IPS-18c (cell line): ENCODE data around the gene PXMP4.
"Not testable (repeated sequence)": the region's sequence is repeated elsewhere in the genome, so short reads cannot be mapped to it uniquely, and the experiment has no call there.

ENCODE experiments used
- H3K4me3 ChIP-seq: 2 replicates; pipeline ENCODE4 v1.7.0; 2013; ENCODE audit warnings: low read depth, mild to moderate bottlenecking, low read length, moderate library complexity; ENCODE audit not compliant: insufficient read depth
- H3K9me3 ChIP-seq: one replicate; pipeline ENCODE4 v1.6.1; 2013; ENCODE audit warnings: mild to moderate bottlenecking, low read length, moderate library complexity; ENCODE audit not compliant: control insufficient read depth, insufficient read depth

PXMP4 gene, protein sequence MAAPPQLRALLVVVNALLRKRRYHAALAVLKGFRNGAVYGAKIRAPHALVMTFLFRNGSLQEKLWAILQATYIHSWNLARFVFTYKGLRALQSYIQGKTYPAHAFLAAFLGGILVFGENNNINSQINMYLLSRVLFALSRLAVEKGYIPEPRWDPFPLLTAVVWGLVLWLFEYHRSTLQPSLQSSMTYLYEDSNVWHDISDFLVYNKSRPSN

DNA sequence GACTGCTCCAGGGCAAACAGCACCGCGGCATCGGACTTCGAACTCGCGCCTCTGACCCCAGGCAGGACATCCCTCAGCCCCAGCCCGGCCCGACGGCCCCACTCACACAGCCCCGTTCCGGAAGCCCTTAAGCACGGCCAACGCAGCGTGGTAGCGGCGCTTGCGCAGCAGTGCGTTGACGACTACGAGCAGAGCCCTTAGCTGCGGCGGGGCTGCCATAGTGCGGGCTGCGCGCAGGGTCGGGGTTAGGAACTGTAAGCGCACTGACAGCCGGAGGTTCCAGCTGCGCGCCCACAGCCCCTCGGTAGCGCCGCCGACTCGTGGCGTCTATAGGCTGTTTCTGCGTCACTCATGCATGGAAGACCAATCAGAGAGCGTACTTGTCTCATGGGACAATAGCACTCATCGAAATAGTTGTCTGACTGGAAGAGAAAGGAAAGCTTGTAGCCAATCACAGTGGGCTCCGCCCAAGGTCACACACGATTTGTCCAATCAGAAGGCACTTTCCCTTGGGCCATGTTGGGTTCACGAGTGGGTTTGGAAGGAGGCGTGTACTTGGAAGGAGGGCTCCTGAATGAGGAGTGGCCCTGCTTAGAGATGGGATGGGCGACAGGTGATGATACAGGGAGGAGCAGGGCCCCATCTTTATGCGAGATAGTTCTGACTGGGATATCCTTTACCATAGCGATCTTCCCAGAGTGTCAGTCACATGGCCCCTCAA lies at the start of gene PXMP4:
Gene PXMP4, minus strand, starts transcription at position 322 of the 721 bp plus-strand sequence. Its CDS starts 103 bp downstream, at position 219.
- Histone ChIP-seq H3K4me3 (peak within 1 kb of the TSS; percentile 55), H3K9me3 (peaks cover 3% of the 10 kb centered on the region)

GRCh38 chr20:33769043-33769442 lies 48.9 kb upstream of the PXMP4 start:
- H3K9me3 ChIP-seq: no peaks in the 10 kb centered on the region
- no peak overlapping the region for H3K4me3 ChIP-seq

- Histone ChIP-seq H3K4me3 (no peak overlapping the region), H3K9me3 (no peaks in the 10 kb centered on the region)
These were observed 47.6 kb upstream of the PXMP4 start for GRCh38 chr20:33767777-33768138.

GRCh38 chr20:33766686-33767085 lies 46.6 kb upstream of the PXMP4 start:
- Histone ChIP-seq H3K4me3 (no peak overlapping the region), H3K9me3 (no peaks in the 10 kb centered on the region)

DNA sequence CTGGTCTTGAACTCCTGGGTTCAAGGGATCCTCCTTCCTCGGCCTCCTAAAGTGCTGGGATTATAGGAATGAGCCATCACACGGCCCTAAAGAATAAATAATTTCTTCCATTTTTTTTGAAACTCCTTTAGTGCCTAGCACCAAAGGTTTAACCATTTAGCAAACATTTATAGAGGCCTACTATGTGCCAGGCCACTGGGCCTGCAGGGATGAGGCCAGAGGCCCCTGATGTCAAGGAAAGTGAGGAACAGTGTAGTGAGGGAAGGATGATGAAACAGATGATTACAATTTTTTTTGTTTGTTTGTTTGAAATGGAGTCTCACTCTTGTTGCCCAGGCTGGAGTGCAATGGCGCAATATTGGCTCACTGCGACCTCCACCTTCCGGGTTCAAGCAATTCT lies 45.5 kb upstream of the PXMP4 start:
- no peak overlapping the region for H3K4me3 ChIP-seq
- no peaks in the 10 kb centered on the region for H3K9me3 ChIP-seq

DNA sequence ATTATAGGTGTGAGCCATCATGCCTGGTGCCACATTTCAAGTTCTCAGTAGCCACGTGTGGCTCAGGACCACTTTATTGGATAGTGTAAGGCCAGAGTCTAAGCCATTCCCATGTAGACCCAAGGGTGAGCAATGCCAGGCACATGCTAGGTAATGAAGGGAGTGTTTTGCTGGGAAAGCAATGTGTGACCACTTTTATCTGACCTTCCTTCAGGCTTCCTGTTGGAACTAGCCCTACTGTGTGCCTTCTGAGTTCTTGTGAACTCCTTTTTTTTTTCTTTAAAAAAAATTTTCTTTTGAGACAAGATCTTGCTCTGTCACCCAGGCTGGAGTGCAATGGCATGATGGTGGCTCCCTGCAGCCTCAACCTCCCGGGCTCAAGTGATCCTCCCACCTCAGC lies 45.0 kb upstream of the PXMP4 start:
- Histone ChIP-seq H3K9me3 (no peaks in the 10 kb centered on the region), H3K4me3 (no peak overlapping the region)

GRCh38 chr20:33761698-33762250 lies 41.7 kb upstream of the PXMP4 start:
- Histone ChIP-seq H3K9me3 (no peaks in the 10 kb centered on the region), H3K4me3 (no peak overlapping the region)

DNA sequence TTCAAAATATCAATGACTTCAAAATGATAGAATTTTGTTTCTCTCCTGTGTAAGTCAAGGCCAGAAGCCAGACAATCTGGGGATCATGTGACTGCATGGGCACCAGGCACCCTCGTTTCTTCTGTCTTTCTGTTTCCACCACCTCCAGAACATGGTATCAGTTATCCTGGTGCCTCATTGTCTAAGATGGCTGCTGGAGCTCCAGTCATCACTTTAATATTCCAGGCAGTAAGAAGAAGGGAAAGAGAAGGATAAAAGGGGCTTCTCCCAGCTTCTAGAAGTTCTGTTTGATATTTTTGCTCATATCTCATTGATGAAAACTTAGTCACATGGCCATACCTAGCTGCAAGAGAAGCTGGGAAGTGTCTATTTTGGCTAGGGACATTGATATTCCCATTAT lies 37.3 kb upstream of the PXMP4 start:
- H3K4me3 ChIP-seq: no peak overlapping the region
- H3K9me3 ChIP-seq: no peaks in the 10 kb centered on the region

GRCh38 chr20:33757046-33757445 lies 36.9 kb upstream of the PXMP4 start:
- H3K9me3 ChIP-seq: no peaks in the 10 kb centered on the region
- no peak overlapping the region for H3K4me3 ChIP-seq

DNA sequence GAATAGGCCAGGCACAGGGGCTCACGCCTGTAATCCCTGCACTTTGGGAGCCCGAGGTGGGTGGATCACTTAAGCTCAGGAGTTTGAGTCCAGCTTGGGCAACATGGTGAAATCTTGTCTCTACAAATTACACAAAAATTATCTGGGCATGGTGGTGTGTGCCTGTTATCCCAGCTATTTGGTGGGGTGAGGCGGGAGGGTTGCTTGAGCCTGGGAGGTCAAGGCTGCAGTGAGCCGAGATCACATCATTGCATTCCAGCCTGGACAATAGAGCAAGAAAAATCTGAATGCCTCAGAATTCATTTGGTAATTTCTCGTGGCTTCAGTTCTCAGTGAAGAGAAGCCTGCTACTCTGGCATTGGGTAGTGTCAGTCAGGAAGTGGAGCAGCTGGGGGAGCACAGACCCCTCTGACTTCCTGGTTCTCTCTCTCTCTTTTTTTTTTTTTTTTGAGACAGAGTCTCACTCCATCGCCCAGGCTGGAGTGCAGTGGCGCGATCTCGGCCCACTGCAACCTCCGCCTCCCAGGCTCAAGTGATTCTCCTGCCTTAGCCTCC lies 35.9 kb upstream of the PXMP4 start:
- H3K9me3 ChIP-seq: not testable (repeated sequence)

GRCh38 chr20:33753763-33754162 lies 33.7 kb upstream of the PXMP4 start:
- Histone ChIP-seq H3K4me3 (no peak overlapping the region), H3K9me3 (no peaks in the 10 kb centered on the region)

More for the DNA sequence above, 35.9 kb upstream of the PXMP4 start:
- not testable (repeated sequence) for H3K4me3 ChIP-seq

DNA sequence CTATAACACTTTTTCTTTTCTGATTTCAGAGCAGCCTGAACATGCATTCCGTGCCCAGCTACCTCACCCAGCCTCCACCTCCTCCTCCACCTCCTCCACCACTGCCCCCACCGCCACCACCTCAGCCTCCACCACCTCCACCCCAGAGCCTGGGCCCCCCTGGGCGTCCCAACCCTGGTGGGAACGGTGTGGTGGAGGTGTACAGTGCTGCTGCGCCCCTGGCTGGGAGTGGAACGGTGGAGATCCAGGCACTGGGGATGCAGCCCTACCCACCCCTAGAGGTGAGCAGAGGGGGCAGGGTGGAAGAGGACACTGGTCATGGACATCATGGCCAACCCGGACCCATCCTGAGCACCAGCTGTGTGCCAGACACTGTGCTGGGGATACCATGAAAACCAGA lies 33.0 kb upstream of the PXMP4 start:
- H3K9me3 ChIP-seq: no peaks in the 10 kb centered on the region
- no peak overlapping the region for H3K4me3 ChIP-seq

- Histone ChIP-seq H3K4me3 (no peak overlapping the region), H3K9me3 (no peaks in the 10 kb centered on the region)
These were observed 31.7 kb upstream of the PXMP4 start for GRCh38 chr20:33751775-33752174.

- Histone ChIP-seq H3K9me3 (no peaks in the 10 kb centered on the region), H3K4me3 (no peak overlapping the region)
These were observed 26.4 kb upstream of the PXMP4 start for GRCh38 chr20:33746325-33746998.

DNA sequence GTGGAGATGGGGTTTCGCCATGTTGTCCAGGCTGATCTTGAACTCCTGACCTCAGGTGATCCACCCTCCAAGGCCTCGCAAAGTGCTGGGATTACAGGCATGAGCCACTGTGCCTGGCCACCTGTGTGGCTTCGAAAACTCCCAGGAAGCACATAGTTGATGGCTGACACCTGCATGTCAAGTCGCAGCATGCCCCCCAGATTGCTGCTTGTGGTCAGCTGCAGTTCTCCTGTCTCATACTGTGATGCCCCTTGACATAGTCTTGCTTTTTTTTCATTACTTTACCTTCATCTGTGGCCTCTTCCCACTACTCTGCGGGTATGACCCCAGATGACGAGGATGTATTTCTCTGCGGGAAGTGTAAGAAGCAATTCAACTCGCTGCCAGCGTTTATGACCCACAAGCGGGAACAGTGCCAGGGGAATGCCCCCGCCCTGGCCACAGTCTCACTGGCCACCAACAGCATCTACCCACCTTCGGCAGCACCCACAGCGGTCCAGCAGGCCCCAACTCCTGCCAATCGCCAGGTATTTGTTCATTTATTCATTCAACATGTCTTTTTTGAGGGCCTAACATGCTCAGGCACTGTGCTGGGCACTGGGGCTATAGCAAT lies 24.8 kb upstream of the PXMP4 start:
- Histone ChIP-seq H3K9me3 (no peaks in the 10 kb centered on the region), H3K4me3 (no peak overlapping the region)

- no peak overlapping the region for H3K4me3 ChIP-seq
- no peaks in the 10 kb centered on the region for H3K9me3 ChIP-seq
These were observed 24.1 kb upstream of the PXMP4 start for GRCh38 chr20:33744181-33744580.

DNA sequence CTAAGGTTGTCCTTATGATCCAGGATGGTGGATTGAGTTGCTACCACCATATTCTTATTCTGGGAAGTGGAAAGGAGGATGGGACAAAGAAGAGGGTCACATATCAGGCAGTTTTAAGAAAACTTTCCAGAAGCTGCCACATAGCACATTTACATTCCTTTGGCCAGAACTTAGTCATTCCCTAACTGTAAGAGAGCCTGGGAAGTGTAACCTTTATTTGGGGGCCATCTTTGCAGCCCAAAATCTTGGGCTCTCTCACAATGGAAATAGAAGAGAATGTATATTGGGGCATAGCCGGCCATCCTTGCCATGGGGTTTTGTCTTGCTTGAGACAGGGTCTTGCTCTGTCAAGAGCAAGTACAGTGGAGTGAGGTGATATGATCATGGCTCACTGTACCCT lies 20.1 kb upstream of the PXMP4 start:
- H3K9me3 ChIP-seq: no peaks in the 10 kb centered on the region
- no peak overlapping the region for H3K4me3 ChIP-seq
